IPS-18c (cell line): ENCODE measurements around the gene MICALL2.

ENCODE experiments used
- H3K4me3 ChIP-seq: 2 replicates; pipeline ENCODE4 v1.7.0; 2013; ENCODE audit warnings: low read depth, mild to moderate bottlenecking, low read length, moderate library complexity; ENCODE audit not compliant: insufficient read depth
- H3K9me3 ChIP-seq: one replicate; pipeline ENCODE4 v1.6.1; 2013; ENCODE audit warnings: mild to moderate bottlenecking, low read length, moderate library complexity; ENCODE audit not compliant: control insufficient read depth, insufficient read depth

MICALL2 gene

DNA sequence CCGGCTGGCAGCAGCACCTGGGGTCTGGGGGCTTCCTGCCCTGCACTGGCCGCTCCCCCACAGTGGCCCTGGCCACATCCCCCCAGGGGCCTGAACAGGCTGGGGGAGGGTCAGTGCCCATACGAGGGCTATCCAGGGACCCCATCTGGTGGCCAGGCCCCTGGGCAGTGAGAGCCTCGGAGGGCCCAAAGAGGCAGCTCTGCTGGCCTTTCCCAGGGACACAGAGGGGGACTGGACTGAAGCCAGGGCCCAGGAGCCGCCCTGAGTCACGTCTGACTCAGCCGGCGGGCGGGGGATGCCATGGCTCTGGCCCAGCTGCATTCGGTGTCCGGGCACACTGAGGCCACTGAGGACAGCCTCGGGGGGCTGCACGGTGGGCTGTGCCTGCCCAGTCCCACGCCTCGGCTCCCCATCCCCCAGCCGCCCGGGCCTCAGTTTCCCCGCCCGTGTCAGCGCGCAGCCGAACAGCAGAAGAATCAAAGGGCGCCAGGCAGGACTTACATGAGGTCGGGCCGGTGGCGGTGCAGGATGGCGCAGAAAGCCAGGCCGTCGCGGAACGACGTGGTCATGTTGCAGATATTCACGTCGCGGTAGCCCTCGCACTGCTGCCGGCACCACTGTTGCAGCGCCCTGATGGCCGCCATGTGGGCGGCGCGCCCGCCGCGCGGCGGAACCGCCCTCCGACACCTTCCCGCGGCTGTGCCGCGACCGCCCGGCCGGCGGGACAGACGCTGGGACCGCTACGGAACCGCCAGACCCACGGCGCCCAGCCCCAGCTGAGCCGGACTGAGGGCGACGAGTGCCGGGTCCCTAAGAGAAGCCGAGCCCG lies at the start of gene MICALL2:
TSS of gene MICALL2 (minus strand) at position 788 of the 829 bp plus-strand sequence. CDS start at position 644, 144 bp downstream.
- peak within 1 kb of the TSS; percentile 81 for H3K4me3 ChIP-seq
- no peaks in the 10 kb centered on the region for H3K9me3 ChIP-seq

DNA sequence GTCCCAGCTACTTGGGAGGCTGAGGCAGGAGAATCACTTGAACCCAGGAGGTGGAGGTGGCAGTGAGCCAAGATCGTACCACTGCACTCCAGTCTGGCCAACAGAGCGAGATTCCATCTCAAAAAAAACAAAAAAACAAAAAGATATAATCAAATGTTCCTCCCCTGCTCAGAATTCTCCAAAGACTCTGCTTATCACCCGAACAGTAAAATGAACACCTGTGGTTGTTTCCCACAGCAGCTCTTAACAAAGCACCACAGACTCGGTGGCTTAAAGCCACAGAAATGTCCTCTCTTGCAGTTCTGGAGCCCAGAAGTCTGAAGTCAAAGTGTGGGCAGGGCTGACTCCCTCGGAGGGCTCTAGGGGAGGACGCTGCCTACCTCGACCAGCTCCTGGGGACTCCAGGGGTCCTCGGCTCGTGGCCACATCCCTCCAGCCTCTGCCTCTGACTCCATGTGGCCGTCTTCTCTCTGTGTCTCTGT lies 49.0 kb upstream of the MICALL2 start:
- Histone ChIP-seq H3K4me3 (no peak overlapping the region), H3K9me3 (peaks cover 4% of the 10 kb centered on the region)

DNA sequence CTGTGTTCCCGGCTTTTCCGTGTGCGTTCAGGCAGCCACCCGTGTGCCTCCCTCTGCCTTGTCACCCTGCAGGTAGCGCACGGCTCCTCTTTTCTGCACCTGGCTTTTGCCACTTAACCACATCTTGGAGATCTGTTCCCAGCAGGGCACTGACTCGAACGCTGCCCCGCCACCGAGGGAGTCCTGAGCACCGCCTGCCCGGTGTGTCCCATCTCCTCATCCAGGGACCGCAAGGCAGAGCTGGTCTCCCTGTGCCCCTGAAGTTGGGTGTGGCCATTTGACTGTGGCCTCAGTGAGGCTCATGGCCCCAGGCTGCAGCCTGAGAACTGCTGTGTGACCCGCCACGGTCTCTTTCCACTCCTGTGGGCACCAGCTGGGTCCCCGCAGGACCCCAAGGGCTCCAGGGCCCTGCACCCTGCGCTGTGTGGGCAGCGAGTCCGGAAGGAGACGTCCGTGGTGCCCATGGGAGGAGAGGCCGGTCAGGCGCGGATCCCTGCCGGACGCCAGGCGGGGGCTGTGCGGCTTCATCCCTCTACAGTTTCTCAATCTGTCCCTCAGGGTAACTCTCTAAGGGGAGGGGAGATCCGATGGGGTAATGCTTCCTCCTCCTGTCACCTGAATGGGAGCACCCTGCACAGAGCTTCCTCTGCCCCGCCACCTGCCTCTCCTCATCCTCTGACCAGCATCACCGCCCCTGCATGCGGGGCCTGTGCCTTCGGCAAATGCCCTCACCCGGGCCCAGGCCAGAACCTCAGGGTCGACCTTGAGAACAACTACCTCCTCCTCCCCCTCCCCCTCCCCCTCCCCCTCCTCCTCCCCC lies 46.7 kb upstream of the MICALL2 start:
- H3K4me3 ChIP-seq, result no peak overlapping the region
- H3K9me3 ChIP-seq, result peaks cover 4% of the 10 kb centered on the region

GRCh38 chr7:1503816-1504775 lies 44.8 kb upstream of the MICALL2 start, which contains the start of gene INTS1:
TSS of gene INTS1 (minus strand) at chr7:1504389. CDS start at chr7:1503960, 429 bp downstream.
- H3K9me3 ChIP-seq, result peaks cover 4% of the 10 kb centered on the region
- H3K4me3 ChIP-seq, result peak within 1 kb of the TSS; percentile 88

DNA sequence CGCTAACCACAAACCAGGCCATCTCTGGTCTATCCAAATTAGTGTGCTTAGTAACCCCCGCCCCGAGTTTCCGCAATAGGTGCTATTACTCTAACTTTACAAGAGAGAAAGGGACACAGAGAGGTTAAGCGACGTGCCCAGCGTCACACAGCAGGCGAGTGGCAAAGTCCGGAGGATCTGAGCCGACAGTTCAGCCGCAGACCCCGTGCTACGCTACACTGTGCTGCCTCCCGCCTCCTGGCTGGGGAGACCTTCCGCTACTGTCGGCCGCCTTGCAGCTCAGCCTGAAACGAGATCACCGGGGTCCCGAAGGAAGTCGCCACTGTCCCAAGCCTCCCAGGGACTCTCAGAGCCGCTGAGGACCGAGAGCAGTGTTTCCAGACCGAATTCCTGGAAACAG lies 44.1 kb upstream of the MICALL2 start:
- peak overlapping the region; percentile 88 for H3K4me3 ChIP-seq
- peaks cover 4% of the 10 kb centered on the region for H3K9me3 ChIP-seq

GRCh38 chr7:1502845-1503244 lies 43.6 kb upstream of the MICALL2 start:
- H3K9me3 ChIP-seq, result peaks cover 4% of the 10 kb centered on the region
- H3K4me3 ChIP-seq, result peak overlapping the region; percentile 88

- Histone ChIP-seq H3K4me3 (no peak overlapping the region), H3K9me3 (peaks cover 4% of the 10 kb centered on the region)
These were observed 42.4 kb upstream of the MICALL2 start for GRCh38 chr7:1501487-1502270.

- H3K9me3 ChIP-seq, result peaks cover 2% of the 10 kb centered on the region
These were observed 41.0 kb upstream of the MICALL2 start for GRCh38 chr7:1500064-1500807.

GRCh38 chr7:1499367-1500029 lies 40.2 kb upstream of the MICALL2 start:
- Histone ChIP-seq H3K4me3 (no peak overlapping the region), H3K9me3 (no peaks in the 10 kb centered on the region)

More at GRCh38 chr7:1500064-1500807, 41.0 kb upstream of the MICALL2 start:
- H3K4me3 ChIP-seq, result no peak overlapping the region

DNA sequence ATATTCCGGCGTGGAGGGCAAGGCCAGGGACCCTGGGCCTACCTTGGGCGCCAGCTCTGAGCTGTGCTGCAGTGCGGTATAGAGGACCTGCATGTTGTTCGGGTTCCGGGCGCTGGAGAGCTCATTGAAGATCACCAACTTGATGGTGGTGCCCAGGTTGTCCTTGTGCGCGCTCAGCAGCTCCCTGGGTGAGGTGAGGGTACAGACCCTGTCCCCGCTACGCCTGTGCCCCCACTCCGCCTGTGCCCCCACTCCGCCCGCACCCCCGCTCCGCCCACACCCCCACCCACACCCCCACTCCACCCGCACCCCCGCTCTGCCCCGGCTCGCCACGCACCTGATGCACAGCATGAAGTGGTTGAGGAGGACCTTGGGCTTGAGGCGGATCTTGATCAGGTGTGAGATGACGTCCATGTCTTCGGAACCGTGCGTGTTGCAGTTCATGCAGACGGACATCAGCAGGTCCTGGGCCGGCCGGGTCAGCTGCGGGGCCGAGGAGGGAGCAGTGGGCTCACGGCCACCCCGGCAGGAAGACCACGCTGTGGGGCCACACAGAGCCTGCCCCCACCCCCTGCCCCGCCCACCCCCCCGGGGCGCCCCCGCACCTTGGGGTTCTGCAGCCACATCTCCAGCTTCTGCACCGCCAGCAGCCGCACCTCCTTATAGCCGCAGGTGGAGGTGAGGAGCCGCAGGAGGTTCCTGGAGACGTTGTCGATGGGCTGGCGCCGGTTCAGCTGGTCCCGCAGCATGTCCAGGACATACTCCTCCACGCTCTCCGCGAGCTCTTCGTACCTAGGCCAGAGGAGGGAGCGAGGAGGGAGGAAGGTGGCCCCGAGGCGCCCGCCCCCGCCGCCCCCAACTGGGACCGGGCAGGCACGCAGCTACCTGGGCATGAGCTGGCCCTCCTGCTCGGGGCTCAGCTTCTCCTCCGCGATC lies 39.4 kb upstream of the MICALL2 start:
- H3K9me3 ChIP-seq, result no peaks in the 10 kb centered on the region
- no peak overlapping the region for H3K4me3 ChIP-seq

DNA sequence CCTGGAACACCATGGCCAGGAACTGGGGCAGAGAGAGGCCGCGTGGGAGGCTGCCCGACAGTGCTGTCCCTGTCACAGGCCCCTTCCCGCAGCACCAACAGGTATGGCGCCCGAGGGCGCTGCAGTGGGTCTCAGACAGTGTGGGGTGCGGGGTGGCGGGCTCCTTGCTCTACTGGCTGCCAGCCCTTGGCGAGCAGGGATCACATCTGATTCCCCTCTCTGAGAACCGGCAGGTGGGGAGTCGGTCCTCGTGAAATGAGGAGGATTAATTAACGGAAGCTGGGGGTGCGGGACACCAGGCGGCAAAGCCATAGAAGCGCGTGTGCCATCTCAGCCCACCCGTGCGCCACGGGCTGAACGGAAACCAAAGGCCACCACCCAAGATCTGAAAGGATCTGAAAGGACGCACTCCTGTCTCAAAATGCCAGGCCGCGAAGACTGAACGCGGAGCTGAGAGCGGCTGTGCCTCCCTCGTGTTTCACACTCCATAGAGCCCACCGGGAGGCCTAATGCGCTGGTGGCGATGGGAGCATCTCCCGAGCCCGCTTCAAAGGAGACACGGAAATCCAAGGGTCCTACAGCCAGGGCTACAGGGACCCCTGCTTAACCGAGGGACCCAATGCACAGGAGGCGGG lies 38.1 kb upstream of the MICALL2 start:
- Histone ChIP-seq H3K9me3 (peaks cover 2% of the 10 kb centered on the region), H3K4me3 (no peak overlapping the region)

DNA sequence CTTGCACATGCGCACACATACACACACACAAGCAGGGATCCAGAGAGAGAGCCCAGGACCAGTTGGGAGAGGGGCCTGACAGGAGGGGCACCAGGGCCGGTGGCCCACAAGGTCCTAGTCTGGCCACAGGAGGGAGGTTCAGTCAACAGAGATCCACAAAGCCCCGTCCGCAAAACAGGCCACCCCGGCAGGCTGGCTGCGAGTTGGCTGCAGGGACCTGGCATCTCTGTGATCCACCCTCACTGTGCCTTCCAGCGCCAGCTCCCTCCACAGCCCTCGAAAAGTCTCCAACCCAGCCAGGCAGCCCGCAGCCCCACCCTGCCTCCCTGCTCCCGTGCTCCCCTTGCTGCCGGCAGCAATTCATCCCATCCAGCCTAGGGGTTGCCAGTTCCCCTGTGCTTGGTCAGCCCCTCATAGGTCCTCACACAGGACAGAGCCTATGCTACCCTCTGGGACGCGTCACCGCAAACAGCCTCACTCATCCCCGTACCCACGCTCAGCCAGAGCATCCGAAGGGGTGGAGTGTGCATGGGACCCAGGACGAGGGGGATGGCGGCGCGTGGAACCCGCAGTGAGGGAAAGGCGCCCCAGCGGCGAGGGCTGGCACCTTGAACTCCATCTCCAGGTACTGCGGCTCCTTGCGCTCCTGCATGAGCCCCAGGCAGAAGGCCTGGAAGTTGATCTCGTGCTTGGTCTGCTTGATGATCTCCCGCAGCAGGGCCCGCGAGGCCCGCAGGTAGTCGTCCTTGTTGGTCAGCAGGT lies 37.4 kb upstream of the MICALL2 start:
- H3K4me3 ChIP-seq, result no peak overlapping the region
- H3K9me3 ChIP-seq, result peaks cover 2% of the 10 kb centered on the region

DNA sequence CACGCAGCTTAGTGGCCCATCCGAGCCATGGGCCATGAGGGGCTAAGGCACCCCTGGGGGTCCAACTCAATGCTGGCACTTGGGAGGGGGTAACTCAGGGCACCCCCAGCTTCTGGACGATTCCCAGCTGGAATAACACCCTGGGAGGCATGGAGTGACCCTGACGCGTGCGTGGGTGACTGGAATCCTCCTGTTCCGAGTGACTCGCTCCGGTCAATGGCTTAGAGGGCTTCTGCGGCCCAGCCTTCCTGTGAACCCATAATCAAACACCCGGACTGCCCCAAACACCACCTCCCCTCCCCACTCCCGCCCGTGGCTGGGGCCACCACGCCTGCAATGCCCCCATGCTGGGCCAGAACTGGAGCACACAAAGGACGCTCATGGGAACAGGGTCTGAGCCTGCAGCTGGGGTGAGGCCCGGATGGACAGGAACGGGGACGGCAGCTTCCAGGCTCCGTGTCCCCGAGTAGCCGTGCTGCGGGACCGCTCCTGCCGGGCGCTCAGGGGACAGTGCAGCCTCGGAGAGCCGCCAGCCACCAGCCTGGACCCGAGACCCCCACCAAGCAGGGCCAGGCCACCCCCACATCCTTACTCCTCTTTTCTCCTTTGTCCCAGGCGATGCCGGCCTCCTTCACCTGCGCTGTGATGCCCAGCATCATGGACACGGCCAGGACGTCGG lies 36.4 kb upstream of the MICALL2 start:
- no peak overlapping the region for H3K4me3 ChIP-seq

More for the DNA sequence above, 36.4 kb upstream of the MICALL2 start:
- peaks cover 2% of the 10 kb centered on the region for H3K9me3 ChIP-seq
